Activated CD4-positive, alpha-beta T cell treated with anti-CD3 and anti-CD28 coated beads, Interleukin-2, amount 50 U/mL, for 4 hours (primary cell): Measurements from ENCODE around the gene ZNF385B.
"Not testable (repeated sequence)": the region's sequence is repeated elsewhere in the genome, so short reads cannot be mapped to it uniquely, and the experiment has no call there.

ENCODE experiments used
- DNase-seq, 2 experiments: peaks; one replicate each; pipeline ENCODE4 v3.0.0-alpha.2; 2020

Gene ZNF385B

GRCh38 chr2:179861416-179862067 is at the start of gene ZNF385B:
Gene ZNF385B, minus strand, starts transcription at chr2:179861612.
- no peak for DNase-seq

GRCh38 chr2:179910735-179911113 is 49.3 kb upstream of the ZNF385B start:
- no peak for DNase-seq

GRCh38 chr2:179909845-179910734 is 48.7 kb upstream of the ZNF385B start:
- no peak for DNase-seq

GRCh38 chr2:179900655-179901054 is 39.2 kb upstream of the ZNF385B start:
- no peak for DNase-seq

GRCh38 chr2:179899666-179900065 is 38.3 kb upstream of the ZNF385B start:
- no peak for DNase-seq

- no peak for DNase-seq
Observed at GRCh38 chr2:179898873-179899272, 37.5 kb upstream of the ZNF385B start.

- DNase-seq: no peak
Observed at GRCh38 chr2:179893616-179894015, 32.2 kb upstream of the ZNF385B start.

GRCh38 chr2:179891237-179891636 is 29.8 kb upstream of the ZNF385B start:
- DNase-seq: no peak

GRCh38 chr2:179890666-179891065 is 29.3 kb upstream of the ZNF385B start:
- DNase-seq: no peak

GRCh38 chr2:179888642-179889041 is 27.2 kb upstream of the ZNF385B start:
- DNase-seq: not testable (repeated sequence)

- DNase-seq: no peak
Observed at GRCh38 chr2:179884193-179884592, 22.8 kb upstream of the ZNF385B start.

GRCh38 chr2:179882851-179883806 is 21.7 kb upstream of the ZNF385B start:
- no peak for DNase-seq

GRCh38 chr2:179877601-179878364 is 16.4 kb upstream of the ZNF385B start:
- DNase-seq: no peak

GRCh38 chr2:179876266-179876665 is 14.9 kb upstream of the ZNF385B start:
- no peak for DNase-seq

GRCh38 chr2:179875864-179876263 is 14.5 kb upstream of the ZNF385B start:
- no peak for DNase-seq

GRCh38 chr2:179862898-179863458 is 1.6 kb upstream of the ZNF385B start:
- no peak for DNase-seq

- DNase-seq: no peak
Observed at GRCh38 chr2:179861027-179861415, 391 bp downstream of the ZNF385B start.

GRCh38 chr2:179860255-179861026 is 971 bp downstream of the ZNF385B start:
- no peak for DNase-seq

- no peak for DNase-seq
Observed at GRCh38 chr2:179859523-179859922, 1.9 kb downstream of the ZNF385B start.

GRCh38 chr2:179857236-179857635 is 4.2 kb downstream of the ZNF385B start:
- no peak for DNase-seq

GRCh38 chr2:179856205-179856604 is 5.2 kb downstream of the ZNF385B start:
- no peak for DNase-seq
